ENCODE measurements around the gene TTC34.

The TTC34 gene

GRCh38 chr1:2595812-2596529 lies 205.5 kb downstream of the TTC34 start:
- Histone ChIP-seq H3K4me1 (ENCODE audit: insufficient read depth, low read length, poor library complexity, severe bottlenecking) (no peaks in the 10 kb centered on the region), H3K4me2 (ENCODE audit: low read depth, low read length, poor library complexity, severe bottlenecking) (no peak overlapping the region)

GRCh38 chr1:2595261-2595811 lies 206.2 kb downstream of the TTC34 start:
- Histone ChIP-seq H3K36me3 (ENCODE audit: insufficient read depth, low read length) (no peaks in the 10 kb centered on the region), H3K4me2 (ENCODE audit: low read depth, low read length, poor library complexity, severe bottlenecking) (no peak overlapping the region), H3K9ac (ENCODE audit: low read depth, low read length, poor library complexity, severe bottlenecking) (no peak overlapping the region), H3K9me3 (ENCODE audit: insufficient read depth, low read depth, low read length) (peaks cover 4% of the 10 kb centered on the region; the same call in 1 of the 2 replicates), H3K4me1 (ENCODE audit: insufficient read depth, low read length, poor library complexity, severe bottlenecking) (no peaks in the 10 kb centered on the region), H3K27me3 (ENCODE audit: insufficient read depth, low read length, poor library complexity, severe bottlenecking) (no peaks in the 10 kb centered on the region), H3K4me3 (ENCODE audit: low read length, poor library complexity, severe bottlenecking) (no peak overlapping the region), H3K79me2 (ENCODE audit: insufficient read depth, low read length) (no peaks in the 10 kb centered on the region), H4K20me1 (ENCODE audit: insufficient read depth, low read length, poor library complexity, severe bottlenecking) (no peaks in the 10 kb centered on the region), H2AFZ (ENCODE audit: low read length) (no peak overlapping the region), H3F3A (ENCODE audit: low read depth) (no peaks in the 10 kb centered on the region), H3K9me2 (replicated peaks; ENCODE audit: low read depth, low read length) (no peaks in the 10 kb centered on the region)
- TF ChIP-seq CTCF (conservative IDR thresholded peaks at IDR 0.05; ENCODE audit: low read length): no peak
- no peak for TF ChIP-seq EZH2phosphoT487 (IDR thresholded peaks at IDR 0.05; ENCODE audit: borderline replicate concordance)

More at GRCh38 chr1:2595812-2596529, 205.5 kb downstream of the TTC34 start:
- Histone ChIP-seq H3F3A (ENCODE audit: low read depth) (no peaks in the 10 kb centered on the region), H3K4me3 (ENCODE audit: low read length, poor library complexity, severe bottlenecking) (no peak overlapping the region), H3K27me3 (ENCODE audit: insufficient read depth, low read length, poor library complexity, severe bottlenecking) (no peaks in the 10 kb centered on the region), H3K79me2 (ENCODE audit: insufficient read depth, low read length) (no peaks in the 10 kb centered on the region), H3K9me2 (replicated peaks; ENCODE audit: low read depth, low read length) (no peaks in the 10 kb centered on the region), H3K9ac (ENCODE audit: low read depth, low read length, poor library complexity, severe bottlenecking) (no peak overlapping the region), H2AFZ (ENCODE audit: low read length) (no peak overlapping the region), H4K20me1 (ENCODE audit: insufficient read depth, low read length, poor library complexity, severe bottlenecking) (no peaks in the 10 kb centered on the region), H3K36me3 (ENCODE audit: insufficient read depth, low read length) (no peaks in the 10 kb centered on the region), H3K9me3 (ENCODE audit: insufficient read depth, low read depth, low read length) (peaks cover 4% of the 10 kb centered on the region; the same call in 1 of the 2 replicates)
- TF ChIP-seq EZH2phosphoT487 (IDR thresholded peaks at IDR 0.05; ENCODE audit: borderline replicate concordance) (no peak), CTCF (conservative IDR thresholded peaks at IDR 0.05; ENCODE audit: low read length) (no peak)

GRCh38 chr1:2594641-2595131 lies 206.8 kb downstream of the TTC34 start:
- Histone ChIP-seq H3K79me2 (ENCODE audit: insufficient read depth, low read length) (no peaks in the 10 kb centered on the region), H3K4me1 (ENCODE audit: insufficient read depth, low read length, poor library complexity, severe bottlenecking) (no peaks in the 10 kb centered on the region), H3K9ac (ENCODE audit: low read depth, low read length, poor library complexity, severe bottlenecking) (no peak overlapping the region), H3K4me2 (ENCODE audit: low read depth, low read length, poor library complexity, severe bottlenecking) (no peak overlapping the region), H4K20me1 (ENCODE audit: insufficient read depth, low read length, poor library complexity, severe bottlenecking) (no peaks in the 10 kb centered on the region), H3F3A (ENCODE audit: low read depth) (no peaks in the 10 kb centered on the region), H3K9me3 (ENCODE audit: insufficient read depth, low read depth, low read length) (peaks cover 4% of the 10 kb centered on the region; the same call in 1 of the 2 replicates), H3K36me3 (ENCODE audit: insufficient read depth, low read length) (no peaks in the 10 kb centered on the region), H3K27me3 (ENCODE audit: insufficient read depth, low read length, poor library complexity, severe bottlenecking) (no peaks in the 10 kb centered on the region), H2AFZ (ENCODE audit: low read length) (no peak overlapping the region), H3K9me2 (replicated peaks; ENCODE audit: low read depth, low read length) (no peaks in the 10 kb centered on the region), H3K4me3 (ENCODE audit: low read length, poor library complexity, severe bottlenecking) (no peak overlapping the region)
- TF ChIP-seq EZH2phosphoT487 (IDR thresholded peaks at IDR 0.05; ENCODE audit: borderline replicate concordance) (no peak), CTCF (conservative IDR thresholded peaks at IDR 0.05; ENCODE audit: low read length) (no peak)

Measured in Loucy (cell line).